ENCODE data around the gene MAML1.
A peak's percentile ranks its signal among the peaks of the same experiment; 100 is the strongest.

Gene MAML1

GRCh38 chr5:179800071-179800695 lies 67.6 kb downstream of the MAML1 start:
- DNase-seq (ENCODE audit: low read depth), result no peak
- no peak overlapping the region for H3K4me3 ChIP-seq (ENCODE audit: low read depth, low read length)
- TF ChIP-seq CTCF (IDR thresholded peaks at IDR 0.05; ENCODE audit: insufficient read depth, low read depth, low read length, missing control alignments), result no peak

- no peak overlapping the region for H3K4me3 ChIP-seq (ENCODE audit: low read depth, low read length)
- no peak for TF ChIP-seq CTCF (IDR thresholded peaks at IDR 0.05; ENCODE audit: insufficient read depth, low read depth, low read length, missing control alignments)
- no peak for DNase-seq (ENCODE audit: low read depth)
Observed at GRCh38 chr5:179800696-179801201, 68.1 kb downstream of the MAML1 start.

- peak; percentile 84 for DNase-seq (ENCODE audit: low read depth)
- peak; percentile 86 for TF ChIP-seq CTCF (IDR thresholded peaks at IDR 0.05; ENCODE audit: insufficient read depth, low read depth, low read length, missing control alignments)
- no peak overlapping the region for H3K4me3 ChIP-seq (ENCODE audit: low read depth, low read length)
Observed at GRCh38 chr5:179801304-179802206, 68.9 kb downstream of the MAML1 start.

GRCh38 chr5:179802207-179802883 lies 69.7 kb downstream of the MAML1 start:
- no peak overlapping the region for H3K4me3 ChIP-seq (ENCODE audit: low read depth, low read length)
- TF ChIP-seq CTCF (IDR thresholded peaks at IDR 0.05; ENCODE audit: insufficient read depth, low read depth, low read length, missing control alignments), result no peak
- DNase-seq (ENCODE audit: low read depth), result no peak

- no peak for TF ChIP-seq CTCF (IDR thresholded peaks at IDR 0.05; ENCODE audit: insufficient read depth, low read depth, low read length, missing control alignments)
- no peak overlapping the region for H3K4me3 ChIP-seq (ENCODE audit: low read depth, low read length)
- DNase-seq (ENCODE audit: low read depth), result no peak
Observed at GRCh38 chr5:179802950-179803562, 70.4 kb downstream of the MAML1 start.

All from GM12865 (cell line).